Endodermal cell (in vitro differentiated cells): ENCODE data around the gene NEK8. TPM values are rescaled to one million over a fixed set of nuclear protein-coding genes. Genes with fewer than 3 reads are reported as not detected.

Experiments
- DNase-seq: peaks from one replicate; pipeline ENCODE4 v3.0.0-alpha.2; 2017
- H3K27ac ChIP-seq: 2 replicates; pipeline ENCODE4 v1.5.1; 2013; ENCODE audit warnings: mild to moderate bottlenecking, low read depth, low read length, moderate library complexity
- H3K27me3 ChIP-seq: 2 replicates; pipeline ENCODE4 v1.6.1; 2013; ENCODE audit warnings: mild to moderate bottlenecking, low read length, moderate library complexity; ENCODE audit not compliant: insufficient read depth, control insufficient read depth, poor library complexity, severe bottlenecking
- H3K36me3 ChIP-seq: 2 replicates; pipeline ENCODE4 v1.7.0; 2013; ENCODE audit warnings: mild to moderate bottlenecking, low read length, moderate library complexity; ENCODE audit not compliant: control insufficient read depth, insufficient read depth
- H3K4me1 ChIP-seq: one replicate; pipeline ENCODE4 v1.7.0; 2013; ENCODE audit warnings: low read length; ENCODE audit not compliant: control insufficient read depth, insufficient read depth
- H3K4me3 ChIP-seq: 2 replicates; pipeline ENCODE4 v1.5.1; 2013; ENCODE audit warnings: mild to moderate bottlenecking, low read length, moderate library complexity
- H3K9ac ChIP-seq: 2 replicates; pipeline ENCODE4 v1.6.1; 2013; ENCODE audit warnings: mild to moderate bottlenecking, low read length, moderate library complexity; ENCODE audit not compliant: poor library complexity, severe bottlenecking; ENCODE audit errors: extremely low read depth
- H3K9me3 ChIP-seq: 2 replicates; pipeline ENCODE4 v1.6.1; 2013; ENCODE audit warnings: mild to moderate bottlenecking, low read length, moderate library complexity; ENCODE audit not compliant: control insufficient read depth
- H3K27ac Mint-ChIP-seq: 2 replicates; pipeline ENCODE4 v1.8.0; 2020; ENCODE audit warnings: mixed read lengths
- H3K27me3 Mint-ChIP-seq: 2 replicates; pipeline ENCODE4 v1.8.0; 2021; ENCODE audit warnings: mild to moderate bottlenecking, mixed read lengths; ENCODE audit not compliant: insufficient read depth
- H3K36me3 Mint-ChIP-seq: 2 replicates; pipeline ENCODE4 v1.8.0; 2020; ENCODE audit warnings: low read depth, mixed read lengths
- H3K4me1 Mint-ChIP-seq: 2 replicates; pipeline ENCODE4 v1.8.0; 2020; ENCODE audit warnings: mixed read lengths
- H3K4me3 Mint-ChIP-seq: 2 replicates; pipeline ENCODE4 v1.8.0; 2020; ENCODE audit warnings: mild to moderate bottlenecking, moderate library complexity, mixed read lengths
- H3K9me3 Mint-ChIP-seq: 2 replicates; pipeline ENCODE4 v1.8.0; 2020; ENCODE audit warnings: mild to moderate bottlenecking, mixed read lengths
- WGBS, 2 experiments: methylation state at CpG; one replicate each; pipeline versions ENCODE4 v1.1.5 to v1.1.7; 2013; ENCODE audit warnings: missing lambda C conversion rate in 2 of 2, mixed read lengths in 1 of 2; ENCODE audit not compliant: insufficient coverage in 1 of 2, insufficient read length in 1 of 2; 5-methylcytosine and 5-hydroxymethylcytosine counted together
- total RNA-seq, 2 donors: library from RNA; stranded (reverse); fragmentation: NEBNext Ultra II Directional in 1 of 2; extraction: Animal tissue kit (Norgen Biotek cat#: 25700) in 1 of 2; gene quantifications; 2 replicates in 1 of 2; 3 replicates in 1 of 2; pipeline ENCODE4 v1.2.1, GENCODE V29; 2021
- TF ChIP-seq, protein P1 (sequence below): fragments of 200-600 bp; sonication (generic); conservative IDR thresholded peaks from 2 replicates; pipeline ENCODE4 v1.5.0; 2021; ENCODE audit warnings: antibody characterized with exemption, mild to moderate bottlenecking

The NEK8 gene
- total RNA-seq, 2 donors from 2014 or later = 11.2 to 15.7 TPM

GRCh38 chr17:28745786-28746411, 17.3 kb downstream of the NEK8 start:
- DNase-seq = peak; percentile 80

DNA sequence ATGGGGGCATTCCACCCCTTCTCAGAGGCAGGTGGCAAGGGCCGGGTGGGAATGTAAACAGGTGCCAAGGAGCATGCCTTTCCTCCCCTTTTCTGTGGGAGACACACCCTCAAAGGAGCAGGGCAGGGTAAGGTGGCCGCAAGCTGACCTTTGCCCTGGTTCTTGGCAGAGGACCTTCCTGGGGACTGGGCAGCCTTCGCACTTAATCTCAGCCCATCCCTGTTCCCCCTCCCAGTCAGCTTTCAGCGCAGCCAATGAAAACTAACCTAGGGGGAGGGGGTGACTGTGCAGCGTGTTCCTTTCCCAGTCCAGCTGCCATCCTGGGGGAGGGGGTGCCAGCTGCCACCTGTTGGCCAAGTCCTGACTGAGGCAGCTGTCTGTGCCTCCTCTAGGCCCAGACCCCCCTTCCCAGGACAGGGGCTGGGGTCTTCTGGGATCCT, 18.0 kb downstream of the NEK8 start:
- H3K4me1 Mint-ChIP-seq = peaks cover 9% of the 10 kb centered on the region
- TF ChIP-seq, protein P1, sequence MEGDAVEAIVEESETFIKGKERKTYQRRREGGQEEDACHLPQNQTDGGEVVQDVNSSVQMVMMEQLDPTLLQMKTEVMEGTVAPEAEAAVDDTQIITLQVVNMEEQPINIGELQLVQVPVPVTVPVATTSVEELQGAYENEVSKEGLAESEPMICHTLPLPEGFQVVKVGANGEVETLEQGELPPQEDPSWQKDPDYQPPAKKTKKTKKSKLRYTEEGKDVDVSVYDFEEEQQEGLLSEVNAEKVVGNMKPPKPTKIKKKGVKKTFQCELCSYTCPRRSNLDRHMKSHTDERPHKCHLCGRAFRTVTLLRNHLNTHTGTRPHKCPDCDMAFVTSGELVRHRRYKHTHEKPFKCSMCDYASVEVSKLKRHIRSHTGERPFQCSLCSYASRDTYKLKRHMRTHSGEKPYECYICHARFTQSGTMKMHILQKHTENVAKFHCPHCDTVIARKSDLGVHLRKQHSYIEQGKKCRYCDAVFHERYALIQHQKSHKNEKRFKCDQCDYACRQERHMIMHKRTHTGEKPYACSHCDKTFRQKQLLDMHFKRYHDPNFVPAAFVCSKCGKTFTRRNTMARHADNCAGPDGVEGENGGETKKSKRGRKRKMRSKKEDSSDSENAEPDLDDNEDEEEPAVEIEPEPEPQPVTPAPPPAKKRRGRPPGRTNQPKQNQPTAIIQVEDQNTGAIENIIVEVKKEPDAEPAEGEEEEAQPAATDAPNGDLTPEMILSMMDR = no peak
- H3K9me3 Mint-ChIP-seq = no peaks in the 10 kb centered on the region
- Histone ChIP-seq H3K4me3 (peak overlapping the region; percentile 99), H3K27me3 (no peaks in the 10 kb centered on the region), H3K9ac (peak overlapping the region; percentile 100), H3K9me3 (no peaks in the 10 kb centered on the region), H3K27ac (peak overlapping the region; percentile 99), H3K36me3 (peaks cover 59% of the 10 kb centered on the region), H3K4me1 (peaks cover 12% of the 10 kb centered on the region)
- DNase-seq = peak; percentile 72
- peaks cover 42% of the 10 kb centered on the region for H3K36me3 Mint-ChIP-seq
- H3K27me3 Mint-ChIP-seq = no peaks in the 10 kb centered on the region
- H3K4me3 Mint-ChIP-seq = peak overlapping the region; percentile 93
- peak overlapping the region; percentile 99 for H3K27ac Mint-ChIP-seq
- 73 to 89% methylated on average over 1 to 5 of the region's 5 CpGs for WGBS, 2 experiments

More at GRCh38 chr17:28745786-28746411, 17.3 kb downstream of the NEK8 start:
- Histone ChIP-seq H3K9me3 (no peaks in the 10 kb centered on the region), H3K27ac (peak overlapping the region; percentile 99), H3K4me3 (peak overlapping the region; percentile 99), H3K27me3 (no peaks in the 10 kb centered on the region), H3K9ac (peak overlapping the region; percentile 100), H3K4me1 (peaks cover 12% of the 10 kb centered on the region), H3K36me3 (peaks cover 52% of the 10 kb centered on the region)
- peaks cover 9% of the 10 kb centered on the region for H3K4me1 Mint-ChIP-seq
- 69 to 79% methylated on average over 3 to 4 of the region's 4 CpGs for WGBS, 2 experiments
- TF ChIP-seq, protein P1 = no peak
- peak overlapping the region; percentile 93 for H3K4me3 Mint-ChIP-seq
- no peaks in the 10 kb centered on the region for H3K9me3 Mint-ChIP-seq
- H3K36me3 Mint-ChIP-seq = peaks cover 36% of the 10 kb centered on the region
- H3K27me3 Mint-ChIP-seq = no peaks in the 10 kb centered on the region
- H3K27ac Mint-ChIP-seq = peak overlapping the region; percentile 99

GRCh38 chr17:28747051-28747691, 18.6 kb downstream of the NEK8 start:
- DNase-seq = peak; percentile 65
- TF ChIP-seq, protein P1 = no peak
- Mint-ChIP-seq H3K4me3 (peak overlapping the region; percentile 93), H3K27me3 (no peaks in the 10 kb centered on the region), H3K36me3 (peaks cover 45% of the 10 kb centered on the region), H3K9me3 (no peaks in the 10 kb centered on the region), H3K4me1 (peaks cover 9% of the 10 kb centered on the region), H3K27ac (peak overlapping the region; percentile 99)
- Histone ChIP-seq H3K9ac (peak overlapping the region; percentile 100), H3K4me3 (no peak overlapping the region), H3K36me3 (peaks cover 64% of the 10 kb centered on the region), H3K27me3 (no peaks in the 10 kb centered on the region), H3K4me1 (peaks cover 12% of the 10 kb centered on the region), H3K9me3 (no peaks in the 10 kb centered on the region), H3K27ac (peak overlapping the region; percentile 61)
- 89 to 92% methylated on average over 6 to 7 of the region's 7 CpGs for WGBS, 2 experiments
